GM19468 (cell line): Measurements from ENCODE around the gene LRGUK.
A peak's percentile ranks its signal among the peaks of the same experiment; 100 is the strongest.
"Not testable (repeated sequence)": the region's sequence is repeated elsewhere in the genome, so short reads cannot be mapped to it uniquely, and the experiment has no call there.

Experiments used
- ATAC-seq: cut with Tn5 transposase; IDR thresholded peaks from one replicate; pipeline ENCODE4 v1.9.1; 2021; ENCODE audit warnings: mild to moderate bottlenecking, moderate library complexity, moderate number of reproducible peaks; ENCODE audit not compliant: unreplicated experiment; ENCODE audit errors: extremely low read depth

The LRGUK gene

GRCh38 chr7:134290286-134290685 lies 163.1 kb downstream of the LRGUK start:
- no peak for ATAC-seq

GRCh38 chr7:134293002-134293740 lies 166.0 kb downstream of the LRGUK start:
- peak; percentile 98 for ATAC-seq

- ATAC-seq = not testable (repeated sequence)
Observed at GRCh38 chr7:134295982-134296381, 168.8 kb downstream of the LRGUK start.

- ATAC-seq = no peak
Observed at GRCh38 chr7:134297489-134297888, 170.3 kb downstream of the LRGUK start.

- no peak for ATAC-seq
Observed at GRCh38 chr7:134298902-134299683, 172.0 kb downstream of the LRGUK start.

- no peak for ATAC-seq
Observed at GRCh38 chr7:134300988-134301387, 173.8 kb downstream of the LRGUK start.

- no peak for ATAC-seq
Observed at GRCh38 chr7:134301592-134301991, 174.5 kb downstream of the LRGUK start.

GRCh38 chr7:134302120-134302519 lies 175.0 kb downstream of the LRGUK start:
- ATAC-seq = no peak

GRCh38 chr7:134307320-134307719 lies 180.2 kb downstream of the LRGUK start:
- ATAC-seq = no peak

- no peak for ATAC-seq
Observed at GRCh38 chr7:134308548-134308947, 181.4 kb downstream of the LRGUK start.

- ATAC-seq = no peak
Observed at GRCh38 chr7:134311807-134312206, 184.7 kb downstream of the LRGUK start.

- ATAC-seq = no peak
Observed at GRCh38 chr7:134312717-134313116, 185.6 kb downstream of the LRGUK start.

- no peak for ATAC-seq
Observed at GRCh38 chr7:134313543-134313942, 186.4 kb downstream of the LRGUK start.
